Osteoblast (primary cell): Measurements from ENCODE around the gene ZFAND3. TPM values are rescaled to one million over a fixed set of nuclear protein-coding genes. Genes with fewer than 3 reads are reported as not detected.

ENCODE experiments used
- DNase-seq: peaks from one replicate; pipeline ENCODE4 v3.0.0; 2011; ENCODE audit warnings: low spot score, mixed read lengths; ENCODE audit not compliant: insufficient read length; ENCODE audit errors: missing footprints
- H2AFZ ChIP-seq: 2 replicates; pipeline ENCODE4 v1.6.0; 2011; ENCODE audit warnings: mild to moderate bottlenecking, low read length
- H3K27ac ChIP-seq: 2 replicates; pipeline ENCODE4 v1.5.1; 2011; ENCODE audit warnings: mild to moderate bottlenecking, low read depth, low read length, moderate library complexity
- H3K27me3 ChIP-seq: 2 replicates; pipeline ENCODE4 v1.6.0; 2012; ENCODE audit warnings: mild to moderate bottlenecking, control low read depth, inconsistent platforms, low read length, moderate library complexity; ENCODE audit not compliant: insufficient read depth
- H3K36me3 ChIP-seq: 2 replicates; pipeline ENCODE4 v1.5.1; 2011; ENCODE audit warnings: mild to moderate bottlenecking, low read length, control low read depth, moderate library complexity; ENCODE audit not compliant: insufficient read depth
- H3K4me1 ChIP-seq: 2 replicates; pipeline ENCODE4 v1.5.1; 2011; ENCODE audit warnings: mild to moderate bottlenecking, low read length, control low read depth, moderate library complexity; ENCODE audit not compliant: insufficient read depth
- H3K4me2 ChIP-seq: 2 replicates; pipeline ENCODE4 v1.6.0; 2011; ENCODE audit warnings: mild to moderate bottlenecking, low read length; ENCODE audit not compliant: insufficient read depth
- H3K4me3 ChIP-seq: fragments of 200-600 bp; sonication (generic); 3 replicates; pipeline ENCODE4 v1.5.1; 2012; ENCODE audit warnings: mild to moderate bottlenecking, low read length, inconsistent platforms; ENCODE audit not compliant: insufficient read depth
- H3K79me2 ChIP-seq: 2 replicates; pipeline ENCODE4 v1.6.0; 2012; ENCODE audit warnings: mild to moderate bottlenecking, low read length, control low read depth, inconsistent platforms; ENCODE audit not compliant: insufficient read depth
- H3K9me3 ChIP-seq: 2 replicates; pipeline ENCODE4 v1.5.1; 2011; ENCODE audit warnings: low read depth, low read length, control low read depth
- H4K20me1 ChIP-seq: 2 replicates; pipeline ENCODE4 v1.6.0; 2012; ENCODE audit warnings: mild to moderate bottlenecking, low read length, control low read depth; ENCODE audit not compliant: insufficient read depth
- CTCF ChIP-seq: IDR thresholded peaks from 2 replicates; pipeline ENCODE4 v1.5.1; 2011; ENCODE audit warnings: mild to moderate bottlenecking, low read depth, low read length, moderate library complexity; ENCODE audit errors: extremely low read depth
- total RNA-seq: library from RNA; depleted of rRNA; stranded (reverse); fragments of >200 nt; gene quantifications from 2 replicates; pipeline ENCODE4 v1.2.3, GENCODE V29; 2012

Gene ZFAND3
- total RNA-seq, 1 donor: 27.1 TPM

- Histone ChIP-seq H3K4me1 (peaks cover 7% of the 10 kb centered on the region), H3K36me3 (no peaks in the 10 kb centered on the region), H3K79me2 (no peaks in the 10 kb centered on the region), H3K4me3 (no peak overlapping the region), H3K27ac (no peak overlapping the region), H3K9me3 (no peaks in the 10 kb centered on the region), H4K20me1 (peaks cover 3% of the 10 kb centered on the region), H3K27me3 (no peaks in the 10 kb centered on the region), H3K4me2 (no peak overlapping the region), H2AFZ (no peak overlapping the region)
- peak; percentile 80 for DNase-seq
- TF ChIP-seq CTCF: no peak
Measured at GRCh38 chr6:38161754-38162492, 342.4 kb downstream of the ZFAND3 start.

- H3K9me3 ChIP-seq: no peaks in the 10 kb centered on the region
- H3K27ac ChIP-seq: no peak overlapping the region
- no peak for DNase-seq
- no peak overlapping the region for H3K4me3 ChIP-seq
- H4K20me1 ChIP-seq: peaks cover 3% of the 10 kb centered on the region
- TF ChIP-seq CTCF: no peak
- no peaks in the 10 kb centered on the region for H3K36me3 ChIP-seq
- no peaks in the 10 kb centered on the region for H3K27me3 ChIP-seq
- H2AFZ ChIP-seq: no peak overlapping the region
- H3K79me2 ChIP-seq: no peaks in the 10 kb centered on the region
- H3K4me1 ChIP-seq: peaks cover 7% of the 10 kb centered on the region
- no peak overlapping the region for H3K4me2 ChIP-seq
Measured at GRCh38 chr6:38162493-38163185, 343.1 kb downstream of the ZFAND3 start.

DNA sequence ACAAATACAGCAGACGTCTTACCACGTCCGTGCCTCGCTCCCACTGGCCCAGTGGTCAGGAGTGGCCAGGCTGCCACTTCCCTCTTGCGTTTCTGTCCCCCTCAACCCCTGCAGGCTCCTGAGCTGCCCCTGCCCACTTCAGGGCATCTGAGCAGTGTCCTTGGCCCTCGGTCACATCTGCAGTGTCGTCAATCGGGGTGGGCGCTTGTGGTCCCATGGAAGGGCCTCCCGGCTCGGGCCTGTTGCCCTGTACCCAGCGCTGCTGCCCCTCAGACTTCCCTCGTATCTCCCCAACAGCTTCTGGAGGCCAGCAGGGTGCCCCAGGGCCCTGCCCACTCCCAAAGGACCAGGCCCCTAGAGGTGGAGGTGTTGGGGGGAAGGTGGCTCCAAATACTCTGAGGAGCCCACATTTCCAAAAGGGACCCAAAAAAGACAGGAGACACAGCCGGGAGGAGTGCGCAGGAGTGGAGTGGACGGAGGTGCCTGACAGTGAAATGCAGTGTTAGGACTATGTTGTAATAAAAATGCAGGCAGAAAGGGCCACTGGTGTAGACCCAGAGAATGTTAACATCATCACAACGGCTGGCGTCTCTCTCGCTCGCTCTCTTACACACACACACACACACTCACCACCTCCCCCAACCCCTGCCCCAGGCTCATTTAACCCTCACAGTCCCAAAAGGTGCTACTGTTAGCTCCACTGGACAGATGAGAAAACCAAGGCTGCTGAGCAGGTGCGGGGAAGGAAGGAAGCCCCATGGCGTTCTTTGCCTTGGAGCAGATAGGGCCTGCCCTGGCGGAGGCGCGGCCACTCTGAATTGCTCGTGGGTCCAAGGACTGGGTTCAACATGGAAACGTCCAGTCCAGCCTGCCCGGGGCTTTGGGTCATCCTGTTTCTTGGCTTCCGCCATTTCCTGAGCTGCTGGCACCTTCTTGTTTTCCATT, 343.9 kb downstream of the ZFAND3 start:
- peaks cover 7% of the 10 kb centered on the region for H3K4me1 ChIP-seq
- no peaks in the 10 kb centered on the region for H3K36me3 ChIP-seq
- H3K4me2 ChIP-seq: no peak overlapping the region
- no peak for DNase-seq
- H3K79me2 ChIP-seq: no peaks in the 10 kb centered on the region
- TF ChIP-seq CTCF: no peak
- H2AFZ ChIP-seq: no peak overlapping the region
- no peaks in the 10 kb centered on the region for H3K9me3 ChIP-seq
- H3K27me3 ChIP-seq: no peaks in the 10 kb centered on the region
- H4K20me1 ChIP-seq: peaks cover 3% of the 10 kb centered on the region
- no peak overlapping the region for H3K27ac ChIP-seq
- H3K4me3 ChIP-seq: no peak overlapping the region

DNA sequence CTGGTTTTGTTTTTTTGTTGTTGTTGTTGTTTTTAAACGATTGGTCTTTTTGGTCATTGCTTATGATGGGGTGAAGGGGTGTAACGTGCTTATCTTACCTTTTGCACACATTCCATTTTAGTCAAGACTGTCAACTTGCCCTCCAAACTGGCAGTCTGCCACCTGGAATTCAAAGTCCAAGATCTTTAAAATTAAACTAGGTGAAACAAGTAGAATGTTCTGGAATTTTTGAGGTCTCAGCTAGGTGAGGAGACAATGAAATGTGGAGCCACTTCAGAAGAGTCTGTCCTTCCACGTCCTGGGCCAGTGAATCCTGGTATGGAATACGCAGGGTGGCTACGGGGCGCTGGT, 344.6 kb downstream of the ZFAND3 start:
- no peak overlapping the region for H3K4me2 ChIP-seq
- no peaks in the 10 kb centered on the region for H3K27me3 ChIP-seq
- H3K79me2 ChIP-seq: no peaks in the 10 kb centered on the region
- peaks cover under 1% of the 10 kb centered on the region for H4K20me1 ChIP-seq
- H3K4me3 ChIP-seq: no peak overlapping the region
- no peaks in the 10 kb centered on the region for H3K36me3 ChIP-seq
- H3K9me3 ChIP-seq: no peaks in the 10 kb centered on the region
- H2AFZ ChIP-seq: no peak overlapping the region
- TF ChIP-seq CTCF: no peak
- peaks cover 7% of the 10 kb centered on the region for H3K4me1 ChIP-seq
- H3K27ac ChIP-seq: no peak overlapping the region
- DNase-seq: no peak
